SK-N-SH (cell line): ENCODE results near the gene ABCC10. TPM values are rescaled to one million over a fixed set of nuclear protein-coding genes. Genes with fewer than 3 reads are reported as not detected.

Source experiments
- CTCF ChIA-PET: fragments of 300-600, 350-600 bp; formaldehyde crosslinking; extraction: SDS; loops from one replicate; lab custom pipeline; 2021; lab: Yijun Ruan, JAX
- POLR2A ChIA-PET: fragments of 350-600 bp; sonication (Branson Sonifier 250); formaldehyde crosslinking; extraction: SDS; loops from one replicate; lab custom pipeline; 2020; ENCODE audit warnings: antibody characterized with exemption, inconsistent platforms; lab: Yijun Ruan, JAX
- DNase-seq: peaks from one replicate; pipeline ENCODE4 v3.0.0; 2012
- H2AFZ ChIP-seq: fragments of 200-600 bp; sonication (generic); 2 replicates; pipeline ENCODE4 v1.8.1; 2016; ENCODE audit warnings: antibody characterized with exemption, mild to moderate bottlenecking, low read depth
- H3F3A ChIP-seq: fragments of 200-600 bp; sonication (generic); replicated peaks from 2 replicates; pipeline ENCODE3; 2016; ENCODE audit warnings: antibody characterized with exemption, mild to moderate bottlenecking; ENCODE audit not compliant: insufficient read depth
- H3K27ac ChIP-seq, 2 experiments: fragments of 200-500 bp in 1 of 2; fragments of 200-600 bp in 1 of 2; sonication (Bioruptor generic) in 1 of 2; sonication (generic), shearing (Covaris generic) in 1 of 2; 2 replicates each; pipeline versions ENCODE4 v1.5.1 to v1.6.1; 2014 to 2016; ENCODE audit warnings: low read depth in 2 of 2, inconsistent platforms in 1 of 2, low read length in 1 of 2, mild to moderate bottlenecking in 1 of 2, mixed read lengths in 1 of 2
- H3K27me3 ChIP-seq: fragments of 200-600 bp; sonication (generic), shearing (Covaris generic); 2 replicates; pipeline ENCODE4 v1.6.1; 2016; ENCODE audit warnings: mixed run types; ENCODE audit not compliant: insufficient read depth
- H3K36me3 ChIP-seq, 2 experiments: fragments of 200-500 bp in 1 of 2; fragments of 200-600 bp in 1 of 2; sonication (Bioruptor generic) in 1 of 2; sonication (generic) in 1 of 2; replicated peaks in 1 of 2; 2 replicates each; pipeline versions ENCODE3 to v1.5.1; 2014 to 2016; ENCODE audit warnings: low read length in 1 of 2, mild to moderate bottlenecking in 1 of 2; ENCODE audit not compliant: insufficient read depth in 2 of 2, control insufficient read depth in 1 of 2
- H3K4me1 ChIP-seq, 2 experiments: fragments of 200-500 bp in 1 of 2; fragments of 200-600 bp in 1 of 2; sonication (Bioruptor generic) in 1 of 2; sonication (generic), shearing (Covaris generic) in 1 of 2; 2 replicates each; pipeline versions ENCODE4 v1.5.1 to v1.6.1; 2014 to 2016; ENCODE audit warnings: low read depth in 1 of 2, low read length in 1 of 2, mixed run types in 1 of 2; ENCODE audit not compliant: insufficient read depth in 2 of 2, control insufficient read depth in 1 of 2
- H3K4me2 ChIP-seq: fragments of 200-600 bp; sonication (generic), shearing (Covaris generic); 2 replicates; pipeline ENCODE4 v1.6.1; 2017; ENCODE audit warnings: mixed run types
- H3K4me3 ChIP-seq, 2 experiments: fragments of 200-500 bp in 1 of 2; fragments of 200-600 bp in 1 of 2; sonication (Bioruptor generic) in 1 of 2; sonication (generic), shearing (Covaris generic) in 1 of 2; 2 replicates each; pipeline versions ENCODE4 v1.5.1 to v1.8.1; 2014 to 2016; ENCODE audit warnings: low read depth in 2 of 2, inconsistent platforms in 1 of 2, low read length in 1 of 2, mild to moderate bottlenecking in 1 of 2, mixed read lengths in 1 of 2, moderate library complexity in 1 of 2
- H3K79me2 ChIP-seq: fragments of 200-600 bp; sonication (generic); 2 replicates; pipeline ENCODE4 v1.8.1; 2017; ENCODE audit warnings: mild to moderate bottlenecking; ENCODE audit not compliant: insufficient read depth
- H3K9ac ChIP-seq: fragments of 200-600 bp; sonication (generic); 2 replicates; pipeline ENCODE4 v1.6.1; 2017; ENCODE audit warnings: mixed run types
- H3K9me2 ChIP-seq: fragments of 200-600 bp; sonication (generic); 2 replicates; pipeline ENCODE4 v1.6.1; 2017; ENCODE audit warnings: mixed run types
- H3K9me3 ChIP-seq: fragments of 200-600 bp; sonication (generic); 2 replicates; pipeline ENCODE4 v1.6.1; 2017; ENCODE audit warnings: mixed run types, mild to moderate bottlenecking, moderate library complexity
- H4K20me1 ChIP-seq: fragments of 200-600 bp; sonication (generic); 2 replicates; pipeline ENCODE4 v1.6.1; 2017; ENCODE audit warnings: mild to moderate bottlenecking, mixed run types; ENCODE audit not compliant: insufficient read depth
- CHD2 ChIP-seq: fragments of 150-350 bp; IDR thresholded peaks from 2 replicates; pipeline ENCODE4 v1.6.1; 2018; ENCODE audit warnings: low read length; ENCODE audit not compliant: partially characterized antibody
- CTCF ChIP-seq: fragments of 200-600 bp; sonication (generic); IDR thresholded peaks from 2 replicates; pipeline ENCODE4 v1.6.1; 2017; ENCODE audit warnings: antibody characterized with exemption, mild to moderate bottlenecking, moderate library complexity
- ELF1 ChIP-seq: IDR thresholded peaks from 2 replicates; pipeline ENCODE4 v1.4.0; 2012
- EP300 ChIP-seq, 2 experiments: IDR thresholded peaks; 2 replicates each; pipeline versions ENCODE4 v1.4.0 to v1.6.1; 2012; ENCODE audit warnings: borderline replicate concordance in 1 of 2, low read depth in 1 of 2, low read length in 1 of 2
- EZH2phosphoT487 ChIP-seq: fragments of 200-600 bp; sonication (generic); IDR thresholded peaks from 2 replicates; pipeline ENCODE4 v1.6.1; 2017; ENCODE audit warnings: low read depth, mixed run types, mild to moderate bottlenecking, antibody characterized with exemption, moderate library complexity, borderline replicate concordance
- FOXM1 ChIP-seq: IDR thresholded peaks from 2 replicates; pipeline ENCODE4 v1.4.0; 2012; ENCODE audit warnings: low read depth, mild to moderate bottlenecking
- JUND ChIP-seq: IDR thresholded peaks from 2 replicates; pipeline ENCODE4 v1.4.0; 2012
- NFIC ChIP-seq: IDR thresholded peaks from 2 replicates; pipeline ENCODE4 v1.4.0; 2012; ENCODE audit warnings: borderline replicate concordance
- POLR2AphosphoS5 ChIP-seq: IDR thresholded peaks from 2 replicates; pipeline ENCODE4 v1.6.1; 2012; ENCODE audit warnings: low read depth, low read length
- RCOR1 ChIP-seq: fragments of 150-350 bp; IDR thresholded peaks from 2 replicates; pipeline ENCODE4 v1.6.1; 2017; ENCODE audit warnings: antibody characterized with exemption, low read length
- REST ChIP-seq: IDR thresholded peaks from 2 replicates; pipeline ENCODE4 v1.6.1; 2012; ENCODE audit warnings: mild to moderate bottlenecking, low read depth, low read length, moderate library complexity
- RFX5 ChIP-seq: IDR thresholded peaks from 2 replicates; pipeline ENCODE4 v1.6.1; 2012; ENCODE audit warnings: mild to moderate bottlenecking, improper control_type of control experiment, low read length
- SIN3A ChIP-seq: IDR thresholded peaks from 2 replicates; pipeline ENCODE4 v1.6.1; 2012; ENCODE audit warnings: low read depth, mild to moderate bottlenecking, low read length, moderate library complexity, borderline replicate concordance
- SMC3 ChIP-seq: IDR thresholded peaks from 2 replicates; pipeline ENCODE4 v1.6.1; 2012; ENCODE audit warnings: low read depth, low read length, improper control_type of control experiment
- TAF1 ChIP-seq: IDR thresholded peaks from 2 replicates; pipeline ENCODE4 v1.6.1; 2012; ENCODE audit warnings: low read depth, mild to moderate bottlenecking, low read length, moderate library complexity, borderline replicate concordance
- TEAD4 ChIP-seq: IDR thresholded peaks from 2 replicates; pipeline ENCODE4 v1.4.0; 2012; ENCODE audit warnings: mild to moderate bottlenecking, borderline replicate concordance; ENCODE audit not compliant: insufficient read depth
- USF1 ChIP-seq: IDR thresholded peaks from 2 replicates; pipeline ENCODE4 v1.4.0; 2012; ENCODE audit warnings: low read depth, borderline replicate concordance
- USF2 ChIP-seq: fragments of 150-350 bp; IDR thresholded peaks from 2 replicates; pipeline ENCODE4 v1.6.1; 2017; ENCODE audit warnings: antibody characterized with exemption, low read length, low read depth, borderline replicate concordance
- YY1 ChIP-seq: IDR thresholded peaks from 2 replicates; pipeline ENCODE4 v1.4.0; 2012; ENCODE audit warnings: low read depth, mild to moderate bottlenecking
- ZBTB33 ChIP-seq: IDR thresholded peaks from 2 replicates; pipeline ENCODE4 v1.4.0; 2012; ENCODE audit warnings: low read depth, borderline replicate concordance
- WGBS: methylation state at CpG from one replicate; pipeline ENCODE4 v1.1.6; 2017; ENCODE audit warnings: low lambda C conversion rate; 5-methylcytosine and 5-hydroxymethylcytosine counted together
- polyA plus RNA-seq, 3 experiments: library from polyadenylated mRNA; depleted of rRNA; stranded (reverse); fragments of >200 nt; gene quantifications; 2 replicates each; pipeline ENCODE4 v1.2.3, GENCODE V29; 2012

Gene ABCC10
- polyA plus RNA-seq, 1 of the 3 experiments (the other 2 are of a cell fraction) = 28.3 TPM

- no peak for TF ChIP-seq POLR2AphosphoS5
- no peak for TF ChIP-seq CTCF
- no peak for TF ChIP-seq EZH2phosphoT487
- TF ChIP-seq TAF1 = no peak
- TF ChIP-seq ZBTB33 = no peak
- no peak for TF ChIP-seq RFX5
- no peak for TF ChIP-seq TEAD4
- no peak for TF ChIP-seq ELF1
- no peak for TF ChIP-seq SMC3
- TF ChIP-seq JUND = no peak
- no peak for TF ChIP-seq FOXM1
- TF ChIP-seq EP300 (IDR thresholded peaks at IDR 0.05; ENCODE audit: borderline replicate concordance in 1 of 2, low read depth in 1 of 2, low read length in 1 of 2) = no peak
- no peak for TF ChIP-seq CHD2
- no peak for TF ChIP-seq RCOR1
- no peak for TF ChIP-seq REST
- no peak for TF ChIP-seq SIN3A
- TF ChIP-seq USF1 = no peak
- no peak for TF ChIP-seq NFIC
- no peak for TF ChIP-seq USF2
- no peak for TF ChIP-seq YY1
- Histone ChIP-seq H3K79me2 (no peaks in the 10 kb centered on the region), H3K27ac (no peak overlapping the region), H3K36me3 (no peaks in the 10 kb centered on the region), H3K4me2 (no peak overlapping the region), H3K4me1 (peaks cover 0 to 4% of the 10 kb centered on the region in 2 experiments; a peak in 1 of 4 replicates), H2AFZ (no peak overlapping the region), H4K20me1 (no peaks in the 10 kb centered on the region), H3K4me3 (no peak overlapping the region), H3K27me3 (no peaks in the 10 kb centered on the region), H3K9ac (no peak overlapping the region), H3K9me2 (no peaks in the 10 kb centered on the region), H3K9me3 (no peaks in the 10 kb centered on the region), H3F3A (no peaks in the 10 kb centered on the region)
- no peak for DNase-seq
- CTCF ChIA-PET = interaction anchor here (1.2 to 1.8 kb wide), 2 partner anchors 19 to 33 kb away, joined by 4 read pairs; no protein-coding TSS in a partner anchor
- POLR2A ChIA-PET = interaction anchor here (0.7 kb wide), 1 partner anchor 37 kb away, joined by 3 read pairs; no protein-coding TSS in a partner anchor
- WGBS = 87% methylated on average over 4 of the region's 4 CpGs
Observed at GRCh38 chr6:43472515-43472914, 45.2 kb downstream of the ABCC10 start.
